GM12873 (cell line): ENCODE measurements around the gene ACSS1.

Source experiments
- CTCF ChIP-seq: IDR thresholded peaks from 2 replicates; pipeline ENCODE4 v1.5.1; 2012; ENCODE audit warnings: low read depth, mild to moderate bottlenecking, moderate library complexity, low read length, control low read depth; ENCODE audit not compliant: insufficient read depth; ENCODE audit errors: missing control alignments

Gene ACSS1

GRCh38 chr20:25062841-25063240 lies 4.9 kb upstream of the ACSS1 start:
- TF ChIP-seq CTCF: no peak

GRCh38 chr20:25061821-25062530 lies 4.0 kb upstream of the ACSS1 start:
- no peak for TF ChIP-seq CTCF

GRCh38 chr20:25061103-25061799 lies 3.3 kb upstream of the ACSS1 start:
- TF ChIP-seq CTCF: no peak

GRCh38 chr20:25059866-25060465 lies 2.0 kb upstream of the ACSS1 start:
- no peak for TF ChIP-seq CTCF

- TF ChIP-seq CTCF: peak; percentile 12
These were observed 1.2 kb upstream of the ACSS1 start for GRCh38 chr20:25058847-25059810.

GRCh38 chr20:25057234-25058050 lies 497 bp downstream of the ACSS1 start:
- no peak for TF ChIP-seq CTCF
